ENCODE results near the gene B3GLCT.

Gene B3GLCT

GRCh38 chr13:31224963-31225559, 25.3 kb downstream of the B3GLCT start:
- Mint-ChIP-seq H3K4me1 (ENCODE audit: low read depth) (peaks cover 3% of the 10 kb centered on the region), H3K4me3 (no peak overlapping the region), H3K9me3 (no peaks in the 10 kb centered on the region), H3K27ac (no peak overlapping the region), H3K27me3 (no peaks in the 10 kb centered on the region), H3K36me3 (ENCODE audit: low read depth) (peaks cover 7% of the 10 kb centered on the region)

GRCh38 chr13:31225998-31226675, 26.4 kb downstream of the B3GLCT start:
- Mint-ChIP-seq H3K36me3 (ENCODE audit: low read depth) (peaks cover 11% of the 10 kb centered on the region), H3K27ac (no peak overlapping the region), H3K27me3 (no peaks in the 10 kb centered on the region), H3K4me1 (ENCODE audit: low read depth) (peaks cover 3% of the 10 kb centered on the region), H3K4me3 (no peak overlapping the region), H3K9me3 (no peaks in the 10 kb centered on the region)

- H3K4me3 Mint-ChIP-seq: no peak overlapping the region
- peaks cover 7% of the 10 kb centered on the region for H3K36me3 Mint-ChIP-seq (ENCODE audit: low read depth)
- no peak overlapping the region for H3K27ac Mint-ChIP-seq
- peaks cover 3% of the 10 kb centered on the region for H3K4me1 Mint-ChIP-seq (ENCODE audit: low read depth)
- no peaks in the 10 kb centered on the region for H3K9me3 Mint-ChIP-seq
- no peaks in the 10 kb centered on the region for H3K27me3 Mint-ChIP-seq
These were observed 27.3 kb downstream of the B3GLCT start for GRCh38 chr13:31227063-31227462.

GRCh38 chr13:31227870-31228269, 28.1 kb downstream of the B3GLCT start:
- no peaks in the 10 kb centered on the region for H3K27me3 Mint-ChIP-seq
- peaks cover 7% of the 10 kb centered on the region for H3K36me3 Mint-ChIP-seq (ENCODE audit: low read depth)
- no peaks in the 10 kb centered on the region for H3K9me3 Mint-ChIP-seq
- H3K4me1 Mint-ChIP-seq (ENCODE audit: low read depth): peaks cover 3% of the 10 kb centered on the region
- H3K27ac Mint-ChIP-seq: no peak overlapping the region
- H3K4me3 Mint-ChIP-seq: no peak overlapping the region

GRCh38 chr13:31234729-31235128, 35.0 kb downstream of the B3GLCT start:
- Mint-ChIP-seq H3K27ac (no peak overlapping the region), H3K9me3 (no peaks in the 10 kb centered on the region), H3K4me1 (ENCODE audit: low read depth) (no peaks in the 10 kb centered on the region), H3K36me3 (ENCODE audit: low read depth) (peaks cover 7% of the 10 kb centered on the region), H3K27me3 (no peaks in the 10 kb centered on the region), H3K4me3 (no peak overlapping the region)

GRCh38 chr13:31236211-31236786, 36.5 kb downstream of the B3GLCT start:
- Mint-ChIP-seq H3K9me3 (no peaks in the 10 kb centered on the region), H3K36me3 (ENCODE audit: low read depth) (no peaks in the 10 kb centered on the region), H3K4me3 (no peak overlapping the region), H3K27ac (no peak overlapping the region), H3K27me3 (no peaks in the 10 kb centered on the region), H3K4me1 (ENCODE audit: low read depth) (no peaks in the 10 kb centered on the region)

- no peak overlapping the region for H3K4me3 Mint-ChIP-seq
- no peaks in the 10 kb centered on the region for H3K4me1 Mint-ChIP-seq (ENCODE audit: low read depth)
- H3K27ac Mint-ChIP-seq: no peak overlapping the region
- H3K9me3 Mint-ChIP-seq: no peaks in the 10 kb centered on the region
- no peaks in the 10 kb centered on the region for H3K36me3 Mint-ChIP-seq (ENCODE audit: low read depth)
- H3K27me3 Mint-ChIP-seq: no peaks in the 10 kb centered on the region
These were observed 41.1 kb downstream of the B3GLCT start for GRCh38 chr13:31240921-31241320.

- Mint-ChIP-seq H3K4me1 (ENCODE audit: low read depth) (no peaks in the 10 kb centered on the region), H3K27me3 (no peaks in the 10 kb centered on the region), H3K36me3 (ENCODE audit: low read depth) (no peaks in the 10 kb centered on the region), H3K27ac (no peak overlapping the region), H3K9me3 (no peaks in the 10 kb centered on the region), H3K4me3 (no peak overlapping the region)
These were observed 42.6 kb downstream of the B3GLCT start for GRCh38 chr13:31242367-31242766.

- Mint-ChIP-seq H3K36me3 (ENCODE audit: low read depth) (no peaks in the 10 kb centered on the region), H3K27ac (no peak overlapping the region), H3K4me3 (no peak overlapping the region), H3K9me3 (no peaks in the 10 kb centered on the region), H3K27me3 (no peaks in the 10 kb centered on the region), H3K4me1 (ENCODE audit: low read depth) (no peaks in the 10 kb centered on the region)
These were observed 43.1 kb downstream of the B3GLCT start for GRCh38 chr13:31242916-31243315.

- H3K36me3 Mint-ChIP-seq (ENCODE audit: low read depth): peaks cover 6% of the 10 kb centered on the region
- no peaks in the 10 kb centered on the region for H3K9me3 Mint-ChIP-seq
- no peaks in the 10 kb centered on the region for H3K27me3 Mint-ChIP-seq
- H3K27ac Mint-ChIP-seq: no peak overlapping the region
- H3K4me3 Mint-ChIP-seq: no peak overlapping the region
- H3K4me1 Mint-ChIP-seq (ENCODE audit: low read depth): no peaks in the 10 kb centered on the region
These were observed 46.0 kb downstream of the B3GLCT start for GRCh38 chr13:31245598-31246373.

- no peak overlapping the region for H3K4me3 Mint-ChIP-seq
- H3K4me1 Mint-ChIP-seq (ENCODE audit: low read depth): no peaks in the 10 kb centered on the region
- peaks cover 6% of the 10 kb centered on the region for H3K9me3 Mint-ChIP-seq
- peaks cover 15% of the 10 kb centered on the region for H3K36me3 Mint-ChIP-seq (ENCODE audit: low read depth)
- H3K27ac Mint-ChIP-seq: no peak overlapping the region
- no peaks in the 10 kb centered on the region for H3K27me3 Mint-ChIP-seq
These were observed 47.1 kb downstream of the B3GLCT start for GRCh38 chr13:31246918-31247317.

GRCh38 chr13:31248361-31248760, 48.6 kb downstream of the B3GLCT start:
- H3K27me3 Mint-ChIP-seq: no peaks in the 10 kb centered on the region
- peaks cover 21% of the 10 kb centered on the region for H3K36me3 Mint-ChIP-seq (ENCODE audit: low read depth)
- H3K4me1 Mint-ChIP-seq (ENCODE audit: low read depth): no peaks in the 10 kb centered on the region
- H3K27ac Mint-ChIP-seq: no peak overlapping the region
- peaks cover 12% of the 10 kb centered on the region for H3K9me3 Mint-ChIP-seq
- no peak overlapping the region for H3K4me3 Mint-ChIP-seq

GRCh38 chr13:31248965-31249539, 49.3 kb downstream of the B3GLCT start:
- Mint-ChIP-seq H3K27me3 (no peaks in the 10 kb centered on the region), H3K36me3 (ENCODE audit: low read depth) (peaks cover 21% of the 10 kb centered on the region), H3K27ac (no peak overlapping the region), H3K9me3 (peaks cover 12% of the 10 kb centered on the region), H3K4me3 (no peak overlapping the region), H3K4me1 (ENCODE audit: low read depth) (no peaks in the 10 kb centered on the region)

GRCh38 chr13:31250435-31250834, 50.7 kb downstream of the B3GLCT start:
- Mint-ChIP-seq H3K4me3 (no peak overlapping the region), H3K9me3 (peaks cover 12% of the 10 kb centered on the region), H3K36me3 (ENCODE audit: low read depth) (peaks cover 21% of the 10 kb centered on the region), H3K27ac (no peak overlapping the region), H3K4me1 (ENCODE audit: low read depth) (no peaks in the 10 kb centered on the region), H3K27me3 (no peaks in the 10 kb centered on the region)

GRCh38 chr13:31261241-31261640, 61.5 kb downstream of the B3GLCT start:
- Mint-ChIP-seq H3K27ac (no peak overlapping the region), H3K4me1 (ENCODE audit: low read depth) (no peaks in the 10 kb centered on the region), H3K9me3 (no peaks in the 10 kb centered on the region), H3K4me3 (no peak overlapping the region), H3K36me3 (ENCODE audit: low read depth) (peaks cover 24% of the 10 kb centered on the region), H3K27me3 (no peaks in the 10 kb centered on the region)

Measured in stimulated activated naive CD8-positive, alpha-beta T cell treated with anti-CD3 and anti-CD28 coated beads, Interleukin-15, Interleukin-2, amounts not matched to agents 100 ng/mL and 50 ng/mL, for 24 hours (primary cell).